Activated CD4-positive, alpha-beta T cell treated with anti-CD3 and anti-CD28 coated beads, Interleukin-2, amount 10 ng/mL, durations not matched to agents 24 days and 14 days (primary cell): ENCODE measurements around the gene RALGAPB. TPM values are rescaled to one million over a fixed set of nuclear protein-coding genes. Genes with fewer than 3 reads are reported as not detected.

ENCODE experiments used
- DNase-seq: peaks from one replicate; pipeline ENCODE4 v3.0.0; 2022
- H3K27ac Mint-ChIP-seq: one replicate; pipeline ENCODE4 v1.8.0; 2022; ENCODE audit warnings: mild to moderate bottlenecking, mixed read lengths
- H3K27me3 Mint-ChIP-seq: one replicate; pipeline ENCODE4 v1.8.0; 2022; ENCODE audit warnings: mixed read lengths
- H3K36me3 Mint-ChIP-seq: one replicate; pipeline ENCODE4 v1.8.0; 2022; ENCODE audit warnings: low read depth, mild to moderate bottlenecking, mixed read lengths
- H3K4me1 Mint-ChIP-seq: one replicate; pipeline ENCODE4 v1.8.0; 2021; ENCODE audit warnings: mixed read lengths
- H3K4me3 Mint-ChIP-seq: one replicate; pipeline ENCODE4 v1.8.0; 2022; ENCODE audit warnings: mild to moderate bottlenecking, moderate library complexity, mixed read lengths
- H3K9me3 Mint-ChIP-seq: one replicate; pipeline ENCODE4 v1.8.0; 2021; ENCODE audit warnings: mixed read lengths
- intact Hi-C: fragments of 100-400 bp; cut with micrococcal nuclease; formaldehyde crosslinking; loops from one replicate; pipeline ENCODE4 v1.15.1; 2023
- total RNA-seq: library from RNA; stranded (reverse); gene quantifications from 2 replicates; pipeline ENCODE4 v1.2.3, GENCODE V29; 2022

Gene RALGAPB
- total RNA-seq, 1 donor from 2014 or later: 29.8 TPM

GRCh38 chr20:38551056-38551626 lies 78.5 kb downstream of the RALGAPB start:
- Mint-ChIP-seq H3K4me1 (peaks cover 2% of the 10 kb centered on the region), H3K27me3 (no peaks in the 10 kb centered on the region), H3K4me3 (no peak overlapping the region), H3K9me3 (no peaks in the 10 kb centered on the region), H3K36me3 (peaks cover 32% of the 10 kb centered on the region), H3K27ac (no peak overlapping the region)
- no peak for DNase-seq
- intact Hi-C loops: no loop called here

- no peaks in the 10 kb centered on the region for H3K27me3 Mint-ChIP-seq
- H3K4me3 Mint-ChIP-seq: no peak overlapping the region
- intact Hi-C loops: no loop called here
- H3K36me3 Mint-ChIP-seq: peaks cover 36% of the 10 kb centered on the region
- no peak overlapping the region for H3K27ac Mint-ChIP-seq
- peaks cover 2% of the 10 kb centered on the region for H3K4me1 Mint-ChIP-seq
- no peaks in the 10 kb centered on the region for H3K9me3 Mint-ChIP-seq
- DNase-seq: no peak
Observed at GRCh38 chr20:38554986-38555385, 82.3 kb downstream of the RALGAPB start.

DNA sequence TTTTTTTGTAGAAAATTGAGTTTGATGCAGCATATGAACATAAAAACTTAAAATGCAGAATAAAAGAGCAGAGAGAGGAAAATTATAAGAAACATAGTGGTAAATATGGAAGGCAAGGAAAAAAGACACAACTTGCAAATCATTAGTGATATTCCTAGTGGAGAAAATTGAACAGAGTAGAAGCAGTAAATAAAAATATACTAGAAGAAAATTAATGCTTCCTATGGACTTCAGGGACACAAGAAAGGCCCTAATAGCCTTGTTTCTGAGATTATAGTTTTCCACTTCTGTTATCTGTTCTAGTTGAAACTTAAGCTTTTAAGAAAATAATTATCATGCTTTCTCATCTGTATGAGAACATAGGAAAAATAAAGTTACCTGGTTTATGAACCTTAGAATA lies 82.8 kb downstream of the RALGAPB start:
- Mint-ChIP-seq H3K9me3 (no peaks in the 10 kb centered on the region), H3K27ac (no peak overlapping the region), H3K36me3 (peaks cover 36% of the 10 kb centered on the region), H3K4me1 (peaks cover 2% of the 10 kb centered on the region), H3K27me3 (no peaks in the 10 kb centered on the region), H3K4me3 (no peak overlapping the region)
- no peak for DNase-seq
- intact Hi-C loops: no loop called here

- intact Hi-C loops: no loop called here
- Mint-ChIP-seq H3K27me3 (no peaks in the 10 kb centered on the region), H3K9me3 (no peaks in the 10 kb centered on the region), H3K27ac (no peak overlapping the region), H3K36me3 (peaks cover 37% of the 10 kb centered on the region), H3K4me1 (peaks cover 2% of the 10 kb centered on the region), H3K4me3 (no peak overlapping the region)
- no peak for DNase-seq
Observed at GRCh38 chr20:38557174-38557573, 84.5 kb downstream of the RALGAPB start.

DNA sequence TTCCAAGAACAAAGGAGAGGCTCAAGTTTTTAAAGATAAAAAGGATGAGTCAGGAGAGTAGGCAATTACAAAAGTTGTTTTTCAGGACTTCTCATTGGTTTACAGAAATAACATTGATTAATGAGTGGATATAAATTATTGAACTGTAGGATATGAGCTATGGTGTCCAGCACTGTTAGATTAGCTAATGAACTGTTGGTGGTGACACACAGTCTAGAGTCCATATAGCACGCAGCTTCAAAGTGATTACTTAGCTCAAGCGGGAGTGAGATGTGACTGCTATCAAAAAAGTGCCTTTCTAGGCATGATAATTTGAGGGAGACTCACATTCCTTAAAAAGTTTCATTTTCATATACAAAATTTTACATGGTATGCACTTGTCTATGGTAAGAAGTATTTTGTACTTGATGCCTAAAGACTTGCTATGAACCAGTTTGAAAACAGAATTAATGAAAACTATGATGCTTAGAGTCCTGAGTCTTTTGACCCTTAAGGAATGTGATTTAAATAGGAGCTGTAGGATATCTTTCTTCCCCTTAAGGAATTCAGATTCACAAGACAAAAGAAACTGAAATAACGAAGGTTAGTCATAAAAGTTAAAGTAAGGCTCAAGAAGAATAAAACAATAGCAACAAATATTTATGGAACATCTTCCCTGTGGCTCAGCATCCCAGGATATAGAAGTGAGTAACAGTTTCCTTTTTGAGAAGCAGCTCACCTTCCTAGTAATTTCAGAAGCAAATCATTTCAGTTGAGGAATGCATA lies 86.1 kb downstream of the RALGAPB start:
- Mint-ChIP-seq H3K4me3 (no peak overlapping the region), H3K9me3 (no peaks in the 10 kb centered on the region), H3K27me3 (no peaks in the 10 kb centered on the region), H3K4me1 (peaks cover 2% of the 10 kb centered on the region), H3K27ac (no peak overlapping the region), H3K36me3 (peaks cover 40% of the 10 kb centered on the region)
- DNase-seq: no peak
- intact Hi-C loops: no loop called here

GRCh38 chr20:38559764-38560163 lies 87.1 kb downstream of the RALGAPB start:
- intact Hi-C loops: no loop called here
- Mint-ChIP-seq H3K4me3 (no peak overlapping the region), H3K27ac (no peak overlapping the region), H3K27me3 (no peaks in the 10 kb centered on the region), H3K4me1 (peaks cover 2% of the 10 kb centered on the region), H3K9me3 (no peaks in the 10 kb centered on the region), H3K36me3 (peaks cover 37% of the 10 kb centered on the region)
- no peak for DNase-seq

DNA sequence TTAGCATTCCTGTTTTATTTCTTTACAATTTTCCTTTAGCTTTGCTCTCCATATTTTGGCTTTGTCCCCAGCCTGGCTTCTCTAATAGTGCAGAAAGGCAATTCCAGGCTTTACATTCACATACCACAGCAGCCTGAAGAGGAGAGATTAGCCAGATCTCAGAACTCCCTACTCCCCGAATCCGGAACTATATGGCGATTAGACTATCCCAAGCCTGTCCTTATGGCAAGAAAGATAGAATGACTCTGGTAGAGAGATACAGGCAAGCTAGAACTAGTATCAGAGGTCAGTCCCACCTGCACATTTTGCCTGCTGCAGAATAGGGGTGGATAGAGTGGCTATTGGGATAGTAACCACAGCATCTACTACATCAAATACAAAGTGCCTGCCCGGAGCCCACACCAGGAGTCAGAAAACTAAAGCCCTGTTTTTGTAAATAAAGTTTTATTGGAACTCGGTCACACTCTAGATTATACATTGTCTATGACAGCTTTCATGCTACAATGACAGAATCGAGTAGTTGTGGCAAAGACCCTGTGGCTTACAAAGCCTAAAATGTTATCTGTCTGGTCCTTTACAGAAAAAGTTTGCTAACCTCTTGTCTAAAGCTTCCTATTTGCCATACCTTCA lies 91.3 kb downstream of the RALGAPB start:
- H3K36me3 Mint-ChIP-seq: peaks cover 31% of the 10 kb centered on the region
- no peak overlapping the region for H3K27ac Mint-ChIP-seq
- H3K27me3 Mint-ChIP-seq: no peaks in the 10 kb centered on the region
- DNase-seq: no peak
- H3K4me1 Mint-ChIP-seq: no peaks in the 10 kb centered on the region
- intact Hi-C loops: no loop called here
- H3K9me3 Mint-ChIP-seq: no peaks in the 10 kb centered on the region
- H3K4me3 Mint-ChIP-seq: no peak overlapping the region

- Mint-ChIP-seq H3K27ac (no peak overlapping the region), H3K36me3 (peaks cover 24% of the 10 kb centered on the region), H3K9me3 (no peaks in the 10 kb centered on the region), H3K27me3 (no peaks in the 10 kb centered on the region), H3K4me3 (no peak overlapping the region), H3K4me1 (no peaks in the 10 kb centered on the region)
- intact Hi-C loops: no loop called here
- DNase-seq: no peak
Observed at GRCh38 chr20:38564680-38565079, 92.0 kb downstream of the RALGAPB start.

- Mint-ChIP-seq H3K9me3 (no peaks in the 10 kb centered on the region), H3K36me3 (peaks cover 27% of the 10 kb centered on the region), H3K27me3 (no peaks in the 10 kb centered on the region), H3K27ac (no peak overlapping the region), H3K4me3 (no peak overlapping the region), H3K4me1 (no peaks in the 10 kb centered on the region)
- no peak for DNase-seq
- intact Hi-C loops: no loop called here
Observed at GRCh38 chr20:38566036-38566598, 93.5 kb downstream of the RALGAPB start.

GRCh38 chr20:38569747-38570525 lies 97.3 kb downstream of the RALGAPB start:
- no peaks in the 10 kb centered on the region for H3K4me1 Mint-ChIP-seq
- H3K4me3 Mint-ChIP-seq: no peak overlapping the region
- no peak overlapping the region for H3K27ac Mint-ChIP-seq
- intact Hi-C loops: no loop called here
- no peaks in the 10 kb centered on the region for H3K27me3 Mint-ChIP-seq
- no peak for DNase-seq
- no peaks in the 10 kb centered on the region for H3K9me3 Mint-ChIP-seq
- H3K36me3 Mint-ChIP-seq: peaks cover 28% of the 10 kb centered on the region

DNA sequence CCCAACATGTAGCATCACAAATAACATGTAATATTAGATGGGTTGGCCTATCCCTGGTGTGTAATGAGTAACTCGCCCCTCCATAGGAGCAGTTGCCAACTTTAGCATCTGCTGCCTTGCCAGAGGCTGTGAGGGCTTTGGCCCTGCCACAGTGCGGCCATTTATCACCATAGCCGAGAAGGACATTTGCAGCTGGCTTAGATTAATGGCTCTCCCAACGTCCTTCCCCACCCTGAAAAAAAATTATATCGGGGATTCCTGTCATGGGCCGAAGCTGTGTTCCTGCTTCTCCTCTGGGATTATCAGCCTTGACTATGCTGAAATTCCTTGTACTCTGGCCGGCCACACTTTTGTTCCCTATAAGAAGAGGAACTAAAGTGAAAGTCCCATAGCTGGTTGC lies 100.8 kb downstream of the RALGAPB start:
- Mint-ChIP-seq H3K27ac (no peak overlapping the region), H3K36me3 (peaks cover 34% of the 10 kb centered on the region)

GRCh38 chr20:38579219-38579910 lies 106.7 kb downstream of the RALGAPB start:
- no peak overlapping the region for H3K4me3 Mint-ChIP-seq
- H3K27ac Mint-ChIP-seq: no peak overlapping the region
- H3K9me3 Mint-ChIP-seq: no peaks in the 10 kb centered on the region
- H3K27me3 Mint-ChIP-seq: no peaks in the 10 kb centered on the region
- no peak for DNase-seq
- H3K36me3 Mint-ChIP-seq: peaks cover 20% of the 10 kb centered on the region
- intact Hi-C loops: no loop called here
- H3K4me1 Mint-ChIP-seq: no peaks in the 10 kb centered on the region

More for the DNA sequence above, 100.8 kb downstream of the RALGAPB start:
- Mint-ChIP-seq H3K9me3 (no peaks in the 10 kb centered on the region), H3K4me3 (no peak overlapping the region), H3K4me1 (no peaks in the 10 kb centered on the region), H3K27me3 (no peaks in the 10 kb centered on the region)
- DNase-seq: no peak
- intact Hi-C loops: no loop called here

DNA sequence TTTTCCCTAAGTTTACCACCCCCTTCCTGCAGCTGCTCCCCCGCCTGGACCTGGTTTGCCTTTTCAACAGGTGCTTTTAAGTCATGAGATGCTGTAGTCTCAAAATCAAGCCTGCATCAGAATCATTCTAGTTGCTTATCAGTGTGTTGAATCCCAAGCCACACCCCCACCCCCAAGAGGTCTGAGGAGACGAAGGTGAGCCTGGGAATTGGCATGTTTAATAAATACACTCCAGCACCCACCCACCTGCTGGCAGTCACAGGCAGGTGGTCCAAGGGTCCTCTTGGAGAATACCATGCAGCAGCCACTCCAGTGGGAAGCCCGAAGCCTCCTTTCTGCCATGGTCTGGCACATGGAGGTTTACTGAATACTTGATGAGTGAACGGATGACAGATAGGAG lies 107.3 kb downstream of the RALGAPB start:
- intact Hi-C loops: no loop called here
- Mint-ChIP-seq H3K27ac (no peak overlapping the region), H3K9me3 (no peaks in the 10 kb centered on the region), H3K4me1 (no peaks in the 10 kb centered on the region), H3K4me3 (no peak overlapping the region), H3K27me3 (no peaks in the 10 kb centered on the region), H3K36me3 (peaks cover 15% of the 10 kb centered on the region)
- DNase-seq: no peak
